ENCODE results near the gene CORO7.

The CORO7 gene

GRCh38 chr16:4428500-4428899, 12.1 kb upstream of the CORO7 start:
- TF ChIP-seq, protein P1, sequence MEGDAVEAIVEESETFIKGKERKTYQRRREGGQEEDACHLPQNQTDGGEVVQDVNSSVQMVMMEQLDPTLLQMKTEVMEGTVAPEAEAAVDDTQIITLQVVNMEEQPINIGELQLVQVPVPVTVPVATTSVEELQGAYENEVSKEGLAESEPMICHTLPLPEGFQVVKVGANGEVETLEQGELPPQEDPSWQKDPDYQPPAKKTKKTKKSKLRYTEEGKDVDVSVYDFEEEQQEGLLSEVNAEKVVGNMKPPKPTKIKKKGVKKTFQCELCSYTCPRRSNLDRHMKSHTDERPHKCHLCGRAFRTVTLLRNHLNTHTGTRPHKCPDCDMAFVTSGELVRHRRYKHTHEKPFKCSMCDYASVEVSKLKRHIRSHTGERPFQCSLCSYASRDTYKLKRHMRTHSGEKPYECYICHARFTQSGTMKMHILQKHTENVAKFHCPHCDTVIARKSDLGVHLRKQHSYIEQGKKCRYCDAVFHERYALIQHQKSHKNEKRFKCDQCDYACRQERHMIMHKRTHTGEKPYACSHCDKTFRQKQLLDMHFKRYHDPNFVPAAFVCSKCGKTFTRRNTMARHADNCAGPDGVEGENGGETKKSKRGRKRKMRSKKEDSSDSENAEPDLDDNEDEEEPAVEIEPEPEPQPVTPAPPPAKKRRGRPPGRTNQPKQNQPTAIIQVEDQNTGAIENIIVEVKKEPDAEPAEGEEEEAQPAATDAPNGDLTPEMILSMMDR (IDR thresholded peaks at IDR 0.05; ENCODE audit: low read depth, low read length): no peak
- DNase-seq (ENCODE audit: low read depth, low spot score): no peak
- no peak overlapping the region for H3K4me3 ChIP-seq (ENCODE audit: low read depth, low read length)
- in situ Hi-C loops (cut with HindIII; ENCODE audit: low sequenced_read_pairs): no loop called here

GRCh38 chr16:4426722-4427372, 10.5 kb upstream of the CORO7 start:
- H3K4me3 ChIP-seq (ENCODE audit: low read depth, low read length): peak overlapping the region; percentile 97
- TF ChIP-seq, protein P1 (IDR thresholded peaks at IDR 0.05; ENCODE audit: low read depth, low read length): no peak
- no peak for DNase-seq (ENCODE audit: low read depth, low spot score)
- in situ Hi-C loops (cut with HindIII; ENCODE audit: low sequenced_read_pairs): no loop called here

DNA sequence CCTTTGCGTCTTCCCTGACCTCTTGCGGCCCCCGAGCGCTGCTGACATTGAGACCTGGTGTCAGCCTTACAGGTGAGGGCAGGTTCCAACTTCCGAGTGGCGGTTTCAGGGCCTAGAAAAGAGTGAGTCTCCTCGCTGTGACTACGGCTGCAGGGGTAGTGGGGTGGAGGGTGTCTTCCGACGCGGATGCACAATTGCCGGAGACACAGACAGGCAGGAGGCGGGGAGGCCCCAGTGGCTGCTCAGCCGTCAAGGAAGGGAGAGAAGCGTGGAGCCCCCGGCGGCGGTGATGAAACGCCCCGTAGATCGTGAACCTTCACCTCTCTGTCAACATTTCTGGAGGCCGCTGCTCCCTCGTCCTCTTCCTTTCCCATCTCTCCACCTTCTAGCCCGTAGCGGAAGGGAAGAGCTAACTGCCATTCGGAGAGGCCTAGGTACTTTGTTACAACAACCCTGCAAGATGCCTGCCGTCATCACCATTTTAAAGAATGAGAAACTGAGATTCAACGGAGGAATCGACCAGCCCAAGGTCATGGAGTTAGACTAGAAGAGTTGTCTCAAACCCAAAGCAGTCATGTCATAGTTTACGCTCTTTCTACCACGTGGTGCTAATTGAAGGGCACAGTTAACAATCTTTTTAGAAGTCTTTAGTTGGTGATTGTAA, 9.8 kb upstream of the CORO7 start:
- DNase-seq (ENCODE audit: low read depth, low spot score): no peak
- peak overlapping the region; percentile 97 for H3K4me3 ChIP-seq (ENCODE audit: low read depth, low read length)
- TF ChIP-seq, protein P1 (IDR thresholded peaks at IDR 0.05; ENCODE audit: low read depth, low read length): no peak
- in situ Hi-C loops (cut with HindIII; ENCODE audit: low sequenced_read_pairs): no loop called here

DNA sequence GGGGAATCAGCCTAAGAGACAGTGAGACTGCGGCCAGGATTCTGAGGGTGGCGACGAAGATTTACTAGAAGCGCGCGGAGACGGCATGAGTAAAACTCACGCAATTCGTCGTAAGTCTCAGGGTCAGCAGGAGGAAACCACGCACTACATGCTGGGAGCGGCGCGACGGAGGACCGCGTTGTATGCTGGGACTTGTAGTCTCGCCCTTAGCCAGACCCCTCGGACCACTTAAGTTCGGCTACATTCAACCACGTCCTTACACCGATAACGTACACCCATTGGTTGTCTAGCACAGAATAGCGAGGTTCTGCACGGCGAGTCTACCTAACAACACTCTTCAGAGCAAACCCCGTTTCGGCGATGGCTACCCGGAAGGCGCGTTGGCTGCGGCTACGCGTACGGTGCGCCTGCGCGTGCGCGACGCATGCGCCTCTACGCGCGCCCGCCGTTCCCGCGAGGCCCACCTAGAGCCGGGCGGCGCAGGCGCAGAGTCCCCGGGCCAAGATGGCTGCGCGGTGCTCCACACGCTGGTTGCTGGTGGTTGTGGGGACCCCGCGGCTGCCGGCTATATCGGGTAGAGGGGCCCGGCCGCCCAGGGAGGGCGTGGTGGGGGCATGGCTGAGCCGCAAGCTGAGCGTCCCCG, 9.1 kb upstream of the CORO7 start, which contains the start of gene DNAJA3:
Gene DNAJA3 (plus strand): TSS at position 491 of the 643 bp plus-strand sequence. CDS start 14 bp downstream, at position 505.
- TF ChIP-seq, protein P1 (IDR thresholded peaks at IDR 0.05; ENCODE audit: low read depth, low read length): no peak
- DNase-seq (ENCODE audit: low read depth, low spot score): peak; percentile 97
- H3K4me3 ChIP-seq (ENCODE audit: low read depth, low read length): peak within 1 kb of the TSS; percentile 97
- in situ Hi-C loops (cut with HindIII; ENCODE audit: low sequenced_read_pairs): no loop called here

DNA sequence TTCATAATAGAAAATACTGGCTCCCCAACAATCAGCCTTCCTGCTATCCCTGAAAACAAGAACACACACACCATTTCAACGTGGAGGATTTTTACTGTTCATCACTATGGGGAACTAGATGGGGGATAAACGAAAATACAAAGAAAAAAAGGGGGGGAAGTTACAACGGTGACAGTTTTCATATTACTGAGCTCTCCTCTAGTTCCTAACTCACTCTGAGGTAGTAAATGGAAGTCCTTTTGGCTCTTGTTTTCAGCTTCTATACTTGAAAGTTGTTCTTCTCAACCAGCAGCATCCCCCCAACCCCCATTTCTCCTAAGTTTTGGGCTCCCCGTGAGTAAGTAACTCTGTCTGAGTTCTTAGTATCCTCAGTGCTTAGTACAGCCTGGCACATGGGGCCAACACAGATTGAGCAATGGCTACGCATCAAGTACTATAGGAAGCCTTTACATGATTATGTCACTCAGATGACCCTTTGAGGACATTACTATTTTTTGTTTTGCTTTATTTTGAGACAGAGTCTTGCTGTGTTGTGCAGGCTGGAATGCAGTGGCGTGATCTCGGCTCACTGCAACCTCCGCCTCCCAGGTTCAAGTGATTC, 4.2 kb upstream of the CORO7 start:
- no peak overlapping the region for H3K4me3 ChIP-seq (ENCODE audit: low read depth, low read length)
- no peak for DNase-seq (ENCODE audit: low read depth, low spot score)
- in situ Hi-C loops (cut with HindIII; ENCODE audit: low sequenced_read_pairs): no loop called here
- TF ChIP-seq, protein P1 (IDR thresholded peaks at IDR 0.05; ENCODE audit: low read depth, low read length): no peak

GRCh38 chr16:4419402-4419959, 3.1 kb upstream of the CORO7 start:
- no peak for DNase-seq (ENCODE audit: low read depth, low spot score)
- in situ Hi-C loops (cut with HindIII; ENCODE audit: low sequenced_read_pairs): no loop called here
- no peak overlapping the region for H3K4me3 ChIP-seq (ENCODE audit: low read depth, low read length)
- TF ChIP-seq, protein P1 (IDR thresholded peaks at IDR 0.05; ENCODE audit: low read depth, low read length): no peak

All from astrocyte of the spinal cord (primary cell).